ENCODE data around the gene ZBTB45. TPM values are rescaled to one million over a fixed set of nuclear protein-coding genes. Genes with fewer than 3 reads are reported as not detected.
A peak's percentile ranks its signal among the peaks of the same experiment; 100 is the strongest.

Gene ZBTB45
- total and polyA plus RNA-seq, 9 of the 15 experiments (the other 6 are each of a cell fraction or from before 2014, with no cell fraction given), result 0.08 to 16.1 (median 1.8) TPM

GRCh38 chr19:58558066-58558622 is 38.5 kb upstream of the ZBTB45 start, which contains the start of gene UBE2M (continued):
- no peak for TF ChIP-seq ZNF277 (CRISPR knock-in tag; IDR thresholded peaks at IDR 0.05; ENCODE audit: borderline replicate concordance)
- TF ChIP-seq ZNF507 (tag; conservative IDR thresholded peaks at IDR 0.05), result no peak
- TF ChIP-seq MYNN (IDR thresholded peaks at IDR 0.05), result no peak
- no peak for TF ChIP-seq MYNN (CRISPR knock-in tag; IDR thresholded peaks at IDR 0.05)
- no peak for TF ChIP-seq ZNF324 (CRISPR knock-in tag; IDR thresholded peaks at IDR 0.05)
- peak; percentile 52; the same call in 1 of the 2 replicates for TF ChIP-seq AFF4 (CRISPR knock-in tag; IDR thresholded peaks at IDR 0.05)
- TF ChIP-seq ZNF57 (CRISPR knock-in tag; IDR thresholded peaks at IDR 0.05), result no peak
- no peak for TF ChIP-seq ZNF79 (CRISPR knock-in tag; IDR thresholded peaks at IDR 0.05; ENCODE audit: low read depth)
- no peak for TF ChIP-seq GTF2B (IDR thresholded peaks at IDR 0.05; ENCODE audit: extremely low read depth, insufficient read length)
- TF ChIP-seq TFE3 (CRISPR knock-in tag; IDR thresholded peaks at IDR 0.05), result no peak
- no peak for TF ChIP-seq CTCF (IDR thresholded peaks at IDR 0.05 in 2 of 3, conservative IDR thresholded peaks at IDR 0.05 in 1 of 3; ENCODE audit: insufficient read depth in 2 of 3, low read depth in 1 of 3, low read length in 3 of 3)
- 0 out of 2 replicates have a peak, but pooled peaks have one; percentile 61 for TF ChIP-seq NR2F6 (CRISPR knock-in tag; IDR thresholded peaks at IDR 0.05)
- peak; percentile 14; the same call in 1 of the 2 replicates for TF ChIP-seq JUND (IDR thresholded peaks at IDR 0.05; ENCODE audit: borderline replicate concordance, low read depth, low read length)
- TF ChIP-seq JUND (tag; IDR thresholded peaks at IDR 0.05; ENCODE audit: borderline replicate concordance, low read depth, low read length), result no peak
- TF ChIP-seq ZNF165 (CRISPR knock-in tag; IDR thresholded peaks at IDR 0.05; ENCODE audit: borderline replicate concordance), result no peak
- TF ChIP-seq ZNF655 (CRISPR knock-in tag; IDR thresholded peaks at IDR 0.05), result no peak

All from K562 (cell line).